Right lobe of liver (tissue), 4 donors: Measurements from ENCODE around the gene XCR1.

Experiments
- POLR2A ChIP-seq: fragments of 450-650 bp; IDR thresholded peaks from one replicate; pipeline ENCODE4 v1.6.1; 2017; ENCODE audit warnings: antibody characterized with exemption, mild to moderate bottlenecking
- TF ChIP-seq, protein P1 (sequence below), 4 donors: fragments of 200-600 bp in 3 of 4; fragments of 450-650 bp in 1 of 4; IDR thresholded peaks; one replicate each; pipeline versions ENCODE4 v1.5.1 to v1.8.0; 2016 to 2022; ENCODE audit warnings: antibody characterized with exemption in 4 of 4, mild to moderate bottlenecking in 2 of 4
- donor health status: DM: no; HTN: no; CAD: no.
- donor health status: DM: no; HTN: no; CAD: no.
- donor health status: DM: no; HTN: yes; CAD: no.

DNA sequence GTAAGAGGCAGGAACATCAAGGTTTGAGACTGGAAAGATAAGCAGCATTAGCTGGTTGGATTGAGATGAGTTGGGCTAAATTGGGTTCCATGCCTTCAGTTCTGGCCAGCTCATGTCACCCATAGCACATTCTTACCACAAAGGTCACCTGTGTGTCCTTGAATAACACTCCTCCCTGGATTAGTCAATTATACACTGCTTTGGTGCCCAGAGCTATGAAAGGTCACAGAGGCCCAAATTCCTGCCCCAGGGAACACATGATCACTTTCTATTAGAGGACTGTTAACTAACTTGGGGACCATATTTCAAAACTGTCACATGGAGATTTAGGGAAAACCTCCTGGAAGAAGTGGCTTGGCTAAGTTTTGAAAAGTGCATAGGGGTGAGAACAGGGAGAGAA lies 40.1 kb upstream of the XCR1 start:
- TF ChIP-seq, protein P1, sequence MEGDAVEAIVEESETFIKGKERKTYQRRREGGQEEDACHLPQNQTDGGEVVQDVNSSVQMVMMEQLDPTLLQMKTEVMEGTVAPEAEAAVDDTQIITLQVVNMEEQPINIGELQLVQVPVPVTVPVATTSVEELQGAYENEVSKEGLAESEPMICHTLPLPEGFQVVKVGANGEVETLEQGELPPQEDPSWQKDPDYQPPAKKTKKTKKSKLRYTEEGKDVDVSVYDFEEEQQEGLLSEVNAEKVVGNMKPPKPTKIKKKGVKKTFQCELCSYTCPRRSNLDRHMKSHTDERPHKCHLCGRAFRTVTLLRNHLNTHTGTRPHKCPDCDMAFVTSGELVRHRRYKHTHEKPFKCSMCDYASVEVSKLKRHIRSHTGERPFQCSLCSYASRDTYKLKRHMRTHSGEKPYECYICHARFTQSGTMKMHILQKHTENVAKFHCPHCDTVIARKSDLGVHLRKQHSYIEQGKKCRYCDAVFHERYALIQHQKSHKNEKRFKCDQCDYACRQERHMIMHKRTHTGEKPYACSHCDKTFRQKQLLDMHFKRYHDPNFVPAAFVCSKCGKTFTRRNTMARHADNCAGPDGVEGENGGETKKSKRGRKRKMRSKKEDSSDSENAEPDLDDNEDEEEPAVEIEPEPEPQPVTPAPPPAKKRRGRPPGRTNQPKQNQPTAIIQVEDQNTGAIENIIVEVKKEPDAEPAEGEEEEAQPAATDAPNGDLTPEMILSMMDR (IDR thresholded peaks at IDR 0.05), result no peak
- TF ChIP-seq POLR2A, result no peak
